ENCODE data around the gene ELAPOR2.
A peak's percentile ranks its signal among the peaks of the same experiment; 100 is the strongest.

The ELAPOR2 gene

DNA sequence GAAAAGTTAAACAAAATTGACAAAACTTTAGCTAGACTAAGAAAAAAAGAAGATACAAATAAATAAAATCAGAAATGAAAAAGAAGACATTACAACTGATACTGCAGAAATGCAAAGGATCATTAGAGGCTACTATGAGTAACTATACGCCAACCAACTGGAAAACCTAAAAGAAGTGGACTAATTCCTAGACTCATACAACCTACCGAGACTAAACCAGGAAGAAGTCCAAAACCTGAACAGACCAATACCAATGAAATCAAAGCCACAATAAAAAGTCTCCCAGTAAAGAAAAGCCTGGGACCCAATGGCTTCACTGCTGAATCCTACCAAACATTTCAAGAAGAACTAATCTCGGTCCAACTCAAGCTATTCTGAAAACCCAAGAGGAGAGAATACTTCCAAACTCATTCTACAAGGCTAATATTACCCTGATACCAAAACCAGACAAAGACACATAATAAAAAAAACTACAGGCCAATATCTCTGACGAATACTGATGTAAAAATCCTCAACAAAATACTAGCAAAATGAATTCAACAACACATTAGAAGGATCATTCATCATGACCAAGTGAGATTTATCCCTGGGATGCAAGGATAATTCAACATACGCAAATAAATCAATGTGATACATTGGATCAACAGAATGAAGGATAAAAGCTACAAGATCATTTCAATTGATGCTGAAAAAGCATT is 20.3 kb downstream of the ELAPOR2 start:
- H3K4me3 ChIP-seq (ENCODE audit: low read length): peak overlapping the region; percentile 16
- no peak for TF ChIP-seq CTCF (IDR thresholded peaks at IDR 0.05; ENCODE audit: insufficient read depth, low read depth, low read length, missing control alignments)
- no peak for DNase-seq (ENCODE audit: low read depth)

DNA sequence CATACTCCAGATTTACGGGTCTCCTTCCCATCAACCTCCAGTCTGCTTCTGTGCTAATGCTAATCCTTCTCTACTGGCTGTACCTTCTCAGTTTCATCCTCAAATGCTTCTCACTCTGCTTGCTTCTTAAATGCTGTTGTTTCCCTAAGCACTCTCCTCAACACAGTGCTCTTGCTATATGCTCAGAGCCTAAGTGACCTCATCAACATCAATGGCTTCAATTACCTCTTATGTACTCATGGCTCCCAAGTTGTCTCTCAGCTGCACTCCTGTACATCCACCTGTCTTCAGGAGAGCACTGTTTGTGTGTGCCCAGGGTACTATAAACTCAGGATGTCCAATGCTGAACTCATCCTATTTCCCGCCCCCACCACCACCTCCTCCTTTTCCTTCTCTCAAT is 22.5 kb downstream of the ELAPOR2 start:
- H3K4me3 ChIP-seq (ENCODE audit: low read length): no peak overlapping the region
- no peak for DNase-seq (ENCODE audit: low read depth)
- no peak for TF ChIP-seq CTCF (IDR thresholded peaks at IDR 0.05; ENCODE audit: insufficient read depth, low read depth, low read length, missing control alignments)

DNA sequence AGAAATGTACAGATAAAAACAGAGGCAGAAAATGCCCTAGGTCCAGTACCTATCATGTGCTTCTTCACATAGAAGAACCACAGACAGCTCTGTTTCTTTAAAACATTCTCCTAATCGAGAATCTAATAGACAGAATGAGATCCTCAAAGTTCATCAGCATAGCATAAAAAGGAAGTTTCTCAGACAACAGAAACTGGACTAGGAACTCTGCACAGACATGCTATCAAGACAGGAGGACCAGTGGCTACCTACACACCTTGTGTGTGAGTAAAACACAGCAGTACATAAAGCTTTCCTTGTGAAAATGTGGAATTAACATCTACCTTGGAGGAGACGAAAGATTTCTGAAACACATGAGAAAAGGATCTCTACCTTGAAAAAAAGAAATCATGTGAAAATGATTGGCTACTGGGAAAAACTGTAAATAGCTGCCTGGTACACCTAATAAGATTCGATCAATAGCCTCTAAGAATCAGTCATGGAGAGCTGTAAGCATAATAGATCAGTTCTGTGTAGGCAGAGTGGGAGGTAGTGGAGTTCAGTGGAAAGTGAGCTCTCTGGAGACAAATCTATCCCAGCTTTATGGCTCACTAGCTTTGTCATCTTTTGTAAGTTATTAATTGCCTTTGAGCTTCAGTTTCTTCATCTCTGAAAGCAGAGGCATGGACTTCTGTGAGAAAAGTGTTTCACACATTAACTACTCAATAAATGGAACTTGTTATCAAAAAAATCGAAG is 26.7 kb downstream of the ELAPOR2 start:
- no peak overlapping the region for H3K4me3 ChIP-seq (ENCODE audit: low read length)
- TF ChIP-seq CTCF (IDR thresholded peaks at IDR 0.05; ENCODE audit: insufficient read depth, low read depth, low read length, missing control alignments): no peak
- DNase-seq (ENCODE audit: low read depth): no peak

DNA sequence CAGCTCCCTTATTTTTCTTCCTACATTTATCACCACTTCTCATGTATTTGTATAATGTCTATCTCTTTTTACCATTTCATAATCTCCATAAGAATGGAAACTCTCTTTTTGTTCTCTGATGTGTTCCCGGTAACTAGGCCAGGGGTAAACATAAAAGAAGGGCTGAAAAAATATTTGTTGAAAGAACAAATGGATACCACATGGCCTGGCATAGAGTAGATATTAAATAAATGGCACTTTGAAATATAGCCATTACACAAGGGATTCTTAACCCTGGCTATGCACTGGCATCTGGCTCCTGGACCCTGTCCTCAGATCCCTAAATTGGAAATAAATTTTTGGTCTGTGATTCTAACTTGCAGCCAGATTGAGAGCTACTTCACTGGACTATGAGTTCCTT is 30.4 kb downstream of the ELAPOR2 start:
- no peak for TF ChIP-seq CTCF (IDR thresholded peaks at IDR 0.05; ENCODE audit: insufficient read depth, low read depth, low read length, missing control alignments)
- no peak for DNase-seq (ENCODE audit: low read depth)
- no peak overlapping the region for H3K4me3 ChIP-seq (ENCODE audit: low read length)

GRCh38 chr7:87028636-87029035 is 30.8 kb downstream of the ELAPOR2 start:
- no peak for DNase-seq (ENCODE audit: low read depth)
- TF ChIP-seq CTCF (IDR thresholded peaks at IDR 0.05; ENCODE audit: insufficient read depth, low read depth, low read length, missing control alignments): no peak
- no peak overlapping the region for H3K4me3 ChIP-seq (ENCODE audit: low read length)

DNA sequence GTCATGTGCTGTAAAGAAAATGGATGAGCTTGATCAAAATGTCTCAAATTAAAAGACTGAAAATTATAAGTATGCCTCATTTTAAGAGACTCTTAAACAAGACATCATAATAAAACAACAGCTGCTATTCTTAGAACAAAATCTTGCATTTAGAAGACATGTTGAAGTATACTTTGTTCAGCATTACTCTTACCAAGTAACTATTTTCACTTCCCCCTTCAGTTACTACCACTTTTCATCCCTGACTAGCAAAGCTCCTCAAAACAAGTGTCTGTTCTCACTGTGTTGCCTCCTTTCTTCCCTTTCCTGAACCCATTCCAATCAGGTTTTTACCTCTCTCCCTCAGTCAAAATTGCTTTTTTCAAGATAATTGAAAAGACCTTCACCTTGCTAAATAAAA is 31.6 kb downstream of the ELAPOR2 start:
- no peak overlapping the region for H3K4me3 ChIP-seq (ENCODE audit: low read length)
- no peak for DNase-seq (ENCODE audit: low read depth)
- TF ChIP-seq CTCF (IDR thresholded peaks at IDR 0.05; ENCODE audit: insufficient read depth, low read depth, low read length, missing control alignments): no peak
